ENCODE data around the gene DNM3.

GRCh38 chr1:172224871-172225270, 383.6 kb downstream of the DNM3 start:
- TF ChIP-seq EZH2phosphoT487 (IDR thresholded peaks at IDR 0.05; ENCODE audit: borderline replicate concordance, low read length) (no peak), CTCF (IDR thresholded peaks at IDR 0.05; ENCODE audit: low read depth, low read length, poor library complexity, severe bottlenecking) (no peak)

Data from DOHH2 (cell line).